ENCODE measurements around the gene PTPN2. TPM values are rescaled to one million over a fixed set of nuclear protein-coding genes. Genes with fewer than 3 reads are reported as not detected.

PTPN2 gene
- total RNA-seq, 4 donors from 2014 or later: 33.1 to 45.3 (median 37.7) TPM

- Histone ChIP-seq H3K4me3 (replicated peaks in 1 of 3) (no peak overlapping the region), H3K27me3 (no peaks in the 10 kb centered on the region), H3K36me3 (peaks cover 10 to 12% of the 10 kb centered on the region in 2 donors), H3K27ac (no peak overlapping the region), H3K9me3 (no peaks in the 10 kb centered on the region), H3K4me1 (no peaks in the 10 kb centered on the region)
- DNase-seq: no peak
- intact Hi-C loops (cut with DNase I): no loop called here
- no peak for TF ChIP-seq POLR2A (IDR thresholded peaks at IDR 0.05)
- TF ChIP-seq CTCF (IDR thresholded peaks at IDR 0.05): no peak
- 88 to 91% methylated on average over 5 of the region's 5 CpGs for WGBS, 2 donors
Observed at GRCh38 chr18:12819841-12820240, 64.2 kb downstream of the PTPN2 start.

GRCh38 chr18:12819322-12819721 is 64.7 kb downstream of the PTPN2 start:
- intact Hi-C loops (cut with DNase I): no loop called here
- 79 to 90% methylated on average over 3 of the region's 3 CpGs for WGBS, 2 donors
- H3K4me3 ChIP-seq (replicated peaks in 1 of 3): no peak overlapping the region
- no peak for DNase-seq
- no peaks in the 10 kb centered on the region for H3K9me3 ChIP-seq
- H3K4me1 ChIP-seq: no peaks in the 10 kb centered on the region
- TF ChIP-seq CTCF (IDR thresholded peaks at IDR 0.05) (no peak), POLR2A (IDR thresholded peaks at IDR 0.05) (no peak)
- no peak overlapping the region for H3K27ac ChIP-seq
- H3K36me3 ChIP-seq: peaks cover 10 to 12% of the 10 kb centered on the region in 2 donors
- no peaks in the 10 kb centered on the region for H3K27me3 ChIP-seq

GRCh38 chr18:12818243-12818642 is 65.8 kb downstream of the PTPN2 start:
- no peak for DNase-seq
- Histone ChIP-seq H3K27me3 (no peaks in the 10 kb centered on the region), H3K4me1 (no peaks in the 10 kb centered on the region), H3K36me3 (peaks cover 12 to 17% of the 10 kb centered on the region in 2 donors), H3K27ac (no peak overlapping the region), H3K9me3 (no peaks in the 10 kb centered on the region), H3K4me3 (replicated peaks in 1 of 3) (no peak overlapping the region)
- WGBS, 2 donors: 92 to 98% methylated on average over 3 of the region's 3 CpGs
- TF ChIP-seq POLR2A (IDR thresholded peaks at IDR 0.05): no peak
- no peak for TF ChIP-seq CTCF (IDR thresholded peaks at IDR 0.05)
- intact Hi-C loops (cut with DNase I): no loop called here

- Histone ChIP-seq H3K4me1 (peaks cover 0 to 4% of the 10 kb centered on the region in 2 donors), H3K9me3 (no peaks in the 10 kb centered on the region), H3K4me3 (replicated peaks in 1 of 3) (no peak overlapping the region), H3K27ac (no peak overlapping the region), H3K36me3 (peaks cover 12 to 17% of the 10 kb centered on the region in 2 donors), H3K27me3 (no peaks in the 10 kb centered on the region)
- no peak for DNase-seq
- intact Hi-C loops (cut with DNase I): no loop called here
- TF ChIP-seq POLR2A (IDR thresholded peaks at IDR 0.05): no peak
- no peak for TF ChIP-seq CTCF (IDR thresholded peaks at IDR 0.05)
- 89 to 91% methylated on average over 2 of the region's 2 CpGs for WGBS, 2 donors
Observed at GRCh38 chr18:12816451-12816850, 67.6 kb downstream of the PTPN2 start.

GRCh38 chr18:12811191-12811950 is 72.7 kb downstream of the PTPN2 start:
- Histone ChIP-seq H3K27me3 (no peaks in the 10 kb centered on the region), H3K4me3 (replicated peaks in 1 of 3) (no peak overlapping the region), H3K27ac (no peak overlapping the region), H3K9me3 (no peaks in the 10 kb centered on the region), H3K36me3 (peaks cover 11 to 17% of the 10 kb centered on the region in 2 donors), H3K4me1 (peaks cover 0 to 6% of the 10 kb centered on the region in 2 donors)
- intact Hi-C loops (cut with DNase I): no loop called here
- 77 to 83% methylated on average over 6 of the region's 6 CpGs for WGBS, 2 donors
- TF ChIP-seq POLR2A (IDR thresholded peaks at IDR 0.05): no peak
- no peak for TF ChIP-seq CTCF (IDR thresholded peaks at IDR 0.05)
- peak in 1 of 2 donors; percentile 9 for DNase-seq
